GM19099 (cell line): ENCODE results near the gene GFOD1.

Experiments used
- POLR2A ChIP-seq: IDR thresholded peaks from 3 replicates; pipeline ENCODE4 v1.6.1; 2011; ENCODE audit warnings: low read depth; ENCODE audit not compliant: insufficient read length; ENCODE audit errors: extremely low read depth

GFOD1 gene

GRCh38 chr6:13415283-13415682 is 72.1 kb downstream of the GFOD1 start:
- no peak for TF ChIP-seq POLR2A

GRCh38 chr6:13413900-13414555 is 73.4 kb downstream of the GFOD1 start:
- no peak for TF ChIP-seq POLR2A

- no peak for TF ChIP-seq POLR2A
Measured at GRCh38 chr6:13413466-13413862, 73.9 kb downstream of the GFOD1 start.

- no peak for TF ChIP-seq POLR2A
Measured at GRCh38 chr6:13412639-13413465, 74.5 kb downstream of the GFOD1 start.

- no peak for TF ChIP-seq POLR2A
Measured at GRCh38 chr6:13412211-13412610, 75.2 kb downstream of the GFOD1 start.

GRCh38 chr6:13411484-13411883 is 75.9 kb downstream of the GFOD1 start:
- TF ChIP-seq POLR2A, result no peak

- TF ChIP-seq POLR2A, result no peak
Measured at GRCh38 chr6:13409991-13410390, 77.4 kb downstream of the GFOD1 start.

GRCh38 chr6:13407709-13408695 is 79.4 kb downstream of the GFOD1 start:
- TF ChIP-seq POLR2A, result no peak

GRCh38 chr6:13407368-13407708 is 80.1 kb downstream of the GFOD1 start:
- TF ChIP-seq POLR2A, result no peak

GRCh38 chr6:13406781-13407180 is 80.6 kb downstream of the GFOD1 start:
- no peak for TF ChIP-seq POLR2A

GRCh38 chr6:13405961-13406477 is 81.4 kb downstream of the GFOD1 start:
- TF ChIP-seq POLR2A, result no peak

GRCh38 chr6:13404892-13405254 is 82.5 kb downstream of the GFOD1 start:
- TF ChIP-seq POLR2A, result no peak

GRCh38 chr6:13404228-13404891 is 83.0 kb downstream of the GFOD1 start:
- no peak for TF ChIP-seq POLR2A

- TF ChIP-seq POLR2A, result no peak
Measured at GRCh38 chr6:13402711-13403110, 84.7 kb downstream of the GFOD1 start.

GRCh38 chr6:13400772-13401171 is 86.6 kb downstream of the GFOD1 start:
- TF ChIP-seq POLR2A, result no peak

- TF ChIP-seq POLR2A, result no peak
Measured at GRCh38 chr6:13398421-13398994, 88.9 kb downstream of the GFOD1 start.
